Body of pancreas (tissue), 4 donors: Measurements from ENCODE around the gene SLC25A10. TPM values are rescaled to one million over a fixed set of nuclear protein-coding genes. Genes with fewer than 3 reads are reported as not detected.
A peak's percentile ranks its signal among the peaks of the same experiment; 100 is the strongest.

ENCODE experiments used
- ATAC-seq: fragments of 150-250 bp; one replicate; pipeline ENCODE4 v1.9.1; 2016
- DNase-seq, 4 donors: peaks; one replicate each; pipeline ENCODE4 v3.0.0-alpha.2; 2019
- H3K27ac ChIP-seq, 4 donors: fragments of 200-600 bp; sonication (generic); 1 replicate in 3 of 4; 2 replicates in 1 of 4; pipeline versions ENCODE4 v1.5.1 to v1.6.1; 2016 to 2019; ENCODE audit warnings: mild to moderate bottlenecking in 1 of 4, mixed read lengths in 1 of 4, moderate library complexity in 1 of 4
- H3K27me3 ChIP-seq, 2 donors: fragments of 200-600 bp; sonication (generic); one replicate each; pipeline ENCODE4 v1.6.0; 2016; ENCODE audit warnings: mild to moderate bottlenecking in 1 of 2
- H3K36me3 ChIP-seq, 2 donors: fragments of 200-600 bp; sonication (generic); replicated peaks in 1 of 2; 2 replicates each; pipeline ENCODE4 v1.5.1; 2016; ENCODE audit warnings: low read depth in 2 of 2; ENCODE audit not compliant: insufficient read depth in 1 of 2
- H3K4me1 ChIP-seq: fragments of 200-600 bp; sonication (generic); one replicate; pipeline ENCODE4 v1.6.0; 2016
- H3K4me3 ChIP-seq, 2 donors: fragments of 200-600 bp; sonication (generic); 1 replicate in 1 of 2; 2 replicates in 1 of 2; pipeline ENCODE4 v1.5.1; 2016 to 2019
- H3K9me3 ChIP-seq, 3 donors: fragments of 200-600 bp; sonication (generic); 1 replicate in 2 of 3; 2 replicates in 1 of 3; pipeline ENCODE4 v1.5.1; 2016
- CTCF ChIP-seq, 7 experiments: fragments of 450-650 bp in 4 of 7; fragments of 200-600 bp in 3 of 7; sonication (generic) in 3 of 7; IDR thresholded peaks; one replicate each; pipeline ENCODE4 v1.5.1; 2016 to 2019; ENCODE audit warnings: antibody characterized with exemption in 7 of 7
- POLR2A ChIP-seq, 3 donors: fragments of 450-650 bp; IDR thresholded peaks; one replicate each; pipeline ENCODE4 v1.6.1; 2016; ENCODE audit warnings: antibody characterized with exemption in 3 of 3, mild to moderate bottlenecking in 2 of 3
- WGBS, 2 donors: methylation state at CpG; one replicate each; pipeline ENCODE4 v1.1.5; 2017; 5-methylcytosine and 5-hydroxymethylcytosine counted together
- intact Hi-C: fragments of 100-400 bp; cut with DNase I; formaldehyde crosslinking; loops from one replicate; pipeline ENCODE4 v1.15.1; 2023
- total RNA-seq, 2 donors: library from RNA; depleted of rRNA; stranded (reverse); fragments of >200 nt; gene quantifications; one replicate each; pipeline ENCODE4 v1.1.0, GENCODE V29; 2016

The SLC25A10 gene
- total RNA-seq, 2 donors from 2014 or later: 15.8 to 18.9 TPM

- peak in 2 of 4 donors; percentile 32 to 41 for DNase-seq
- Histone ChIP-seq H3K4me1 (peaks cover 39% of the 10 kb centered on the region), H3K27me3 (no peaks in the 10 kb centered on the region), H3K27ac (peak overlapping the region; percentile 50 to 86 (median 74)), H3K4me3 (peak overlapping the region; percentile 72 to 95), H3K9me3 (no peaks in the 10 kb centered on the region), H3K36me3 (peaks cover 0 to 11% of the 10 kb centered on the region in 2 donors)
- ATAC-seq: no peak
- intact Hi-C loops: no loop called here
- WGBS, 2 donors: 0 to 3% methylated on average over 9 to 16 of the region's 16 CpGs
- no peak for TF ChIP-seq POLR2A (IDR thresholded peaks at IDR 0.05)
- no peak for TF ChIP-seq CTCF (IDR thresholded peaks at IDR 0.05)
Observed at GRCh38 chr17:81684442-81684911, 27.6 kb upstream of the SLC25A10 start.

- Histone ChIP-seq H3K27me3 (no peaks in the 10 kb centered on the region), H3K4me1 (peaks cover 39% of the 10 kb centered on the region), H3K9me3 (no peaks in the 10 kb centered on the region), H3K4me3 (no peak overlapping the region), H3K36me3 (peaks cover 0 to 11% of the 10 kb centered on the region in 2 donors), H3K27ac (peak overlapping the region in 1 of 4 donors; percentile 85)
- intact Hi-C loops: no loop called here
- DNase-seq (no peak), ATAC-seq (no peak)
- 57 to 65% methylated on average over 7 to 12 of the region's 12 CpGs for WGBS, 2 donors
- TF ChIP-seq CTCF (IDR thresholded peaks at IDR 0.05) (no peak), POLR2A (IDR thresholded peaks at IDR 0.05) (no peak)
Observed at GRCh38 chr17:81685108-81685507, 27.0 kb upstream of the SLC25A10 start.

- 80 to 90% methylated on average over 6 to 20 of the region's 20 CpGs for WGBS, 2 donors
- intact Hi-C loops: no loop called here
- H3K27me3 ChIP-seq: no peaks in the 10 kb centered on the region
- no peak for ATAC-seq
- peaks cover 29% of the 10 kb centered on the region for H3K4me1 ChIP-seq
- no peaks in the 10 kb centered on the region for H3K9me3 ChIP-seq
- TF ChIP-seq POLR2A (IDR thresholded peaks at IDR 0.05) (no peak), CTCF (IDR thresholded peaks at IDR 0.05) (no peak)
- H3K36me3 ChIP-seq: peaks cover 0 to 20% of the 10 kb centered on the region in 2 donors
- H3K4me3 ChIP-seq: no peak overlapping the region
- no peak overlapping the region for H3K27ac ChIP-seq
- DNase-seq: no peak
Observed at GRCh38 chr17:81686614-81687013, 25.5 kb upstream of the SLC25A10 start.

- Histone ChIP-seq H3K9me3 (no peaks in the 10 kb centered on the region), H3K4me3 (no peak overlapping the region), H3K36me3 (peaks cover 0 to 25% of the 10 kb centered on the region in 2 donors), H3K27ac (no peak overlapping the region), H3K4me1 (peaks cover 16% of the 10 kb centered on the region), H3K27me3 (no peaks in the 10 kb centered on the region)
- DNase-seq (no peak), ATAC-seq (no peak)
- TF ChIP-seq CTCF (IDR thresholded peaks at IDR 0.05): no peak
- TF ChIP-seq POLR2A (IDR thresholded peaks at IDR 0.05): no peak
- 95 to 97% methylated on average over 6 to 35 of the region's 41 CpGs for WGBS, 2 donors
- intact Hi-C loops: no loop called here
Observed at GRCh38 chr17:81687770-81688541, 24.1 kb upstream of the SLC25A10 start.
